Nephron (organoid): Measurements from ENCODE around the gene CCN5.
A peak's percentile ranks its signal among the peaks of the same experiment; 100 is the strongest.

Experiments
- H3K27ac Mint-ChIP-seq, 3 experiments: 2 replicates each; pipeline ENCODE4 v1.8.0; 2020; ENCODE audit warnings: mixed read lengths in 3 of 3, mild to moderate bottlenecking in 2 of 3, moderate library complexity in 1 of 3
- H3K27me3 Mint-ChIP-seq: 2 replicates; pipeline ENCODE4 v1.8.0; 2021; ENCODE audit warnings: low read depth, mild to moderate bottlenecking, moderate library complexity, mixed read lengths
- H3K36me3 Mint-ChIP-seq: 2 replicates; pipeline ENCODE4 v1.8.0; 2020; ENCODE audit warnings: low read depth, mixed read lengths
- H3K4me1 Mint-ChIP-seq: 2 replicates; pipeline ENCODE4 v1.8.0; 2020; ENCODE audit warnings: mixed read lengths
- H3K4me3 Mint-ChIP-seq, 3 experiments: 2 replicates each; pipeline ENCODE4 v1.8.0; 2020; ENCODE audit warnings: mild to moderate bottlenecking in 3 of 3, mixed read lengths in 3 of 3, moderate library complexity in 2 of 3
- H3K9me3 Mint-ChIP-seq: 2 replicates; pipeline ENCODE4 v1.8.0; 2020; ENCODE audit warnings: mixed read lengths
- TF ChIP-seq, protein P1 (sequence below), 3 experiments: fragments of 200-600 bp; sonication (generic); IDR thresholded peaks; one replicate each; pipeline ENCODE4 v1.5.0; 2021; ENCODE audit warnings: antibody characterized with exemption in 3 of 3; ENCODE audit not compliant: unreplicated experiment in 3 of 3

The CCN5 gene

DNA sequence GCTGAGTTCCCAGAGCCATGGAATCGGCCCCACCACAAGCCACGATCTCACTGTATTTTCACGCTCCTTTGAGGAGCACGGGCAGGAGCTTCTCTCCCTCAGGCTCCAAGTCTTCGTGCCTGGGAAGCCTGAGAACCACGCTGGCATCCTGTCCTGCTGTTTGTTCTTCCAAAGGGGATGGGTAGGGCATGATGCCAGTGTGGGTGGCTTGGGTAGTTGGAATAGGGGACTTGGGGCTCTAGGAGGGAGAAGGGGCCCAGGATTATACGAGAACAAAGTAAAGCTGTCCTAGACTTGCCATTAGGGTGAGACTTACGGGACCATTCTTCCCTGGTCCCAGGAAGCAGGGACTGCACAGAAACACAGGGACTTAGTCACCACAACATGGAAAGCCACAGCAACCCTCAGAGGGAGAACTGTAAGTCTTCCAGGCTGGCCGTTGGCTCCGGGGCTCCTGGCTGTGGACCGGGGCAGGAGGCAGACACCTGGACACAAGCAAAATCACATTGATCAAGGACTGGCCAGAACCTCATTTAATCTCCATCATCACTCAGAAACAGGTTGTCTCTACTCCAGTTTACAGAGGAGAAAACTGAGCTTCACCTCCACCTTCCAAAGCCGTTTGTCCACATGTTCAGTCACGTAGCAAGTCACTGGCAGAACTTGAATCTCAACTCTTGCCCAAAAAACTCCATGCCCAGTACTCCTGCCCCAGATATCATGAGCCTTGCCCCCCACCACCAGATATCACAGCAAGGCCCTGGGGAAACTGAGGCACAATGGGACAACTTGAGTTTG lies 1.3 kb downstream of the CCN5 start:
- TF ChIP-seq, protein P1, sequence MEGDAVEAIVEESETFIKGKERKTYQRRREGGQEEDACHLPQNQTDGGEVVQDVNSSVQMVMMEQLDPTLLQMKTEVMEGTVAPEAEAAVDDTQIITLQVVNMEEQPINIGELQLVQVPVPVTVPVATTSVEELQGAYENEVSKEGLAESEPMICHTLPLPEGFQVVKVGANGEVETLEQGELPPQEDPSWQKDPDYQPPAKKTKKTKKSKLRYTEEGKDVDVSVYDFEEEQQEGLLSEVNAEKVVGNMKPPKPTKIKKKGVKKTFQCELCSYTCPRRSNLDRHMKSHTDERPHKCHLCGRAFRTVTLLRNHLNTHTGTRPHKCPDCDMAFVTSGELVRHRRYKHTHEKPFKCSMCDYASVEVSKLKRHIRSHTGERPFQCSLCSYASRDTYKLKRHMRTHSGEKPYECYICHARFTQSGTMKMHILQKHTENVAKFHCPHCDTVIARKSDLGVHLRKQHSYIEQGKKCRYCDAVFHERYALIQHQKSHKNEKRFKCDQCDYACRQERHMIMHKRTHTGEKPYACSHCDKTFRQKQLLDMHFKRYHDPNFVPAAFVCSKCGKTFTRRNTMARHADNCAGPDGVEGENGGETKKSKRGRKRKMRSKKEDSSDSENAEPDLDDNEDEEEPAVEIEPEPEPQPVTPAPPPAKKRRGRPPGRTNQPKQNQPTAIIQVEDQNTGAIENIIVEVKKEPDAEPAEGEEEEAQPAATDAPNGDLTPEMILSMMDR (IDR thresholded peaks at IDR 0.05; ENCODE audit: unreplicated experiment in 3 of 3), result no peak
- H3K4me3 Mint-ChIP-seq, result no peak overlapping the region
- H3K36me3 Mint-ChIP-seq, result no peaks in the 10 kb centered on the region

DNA sequence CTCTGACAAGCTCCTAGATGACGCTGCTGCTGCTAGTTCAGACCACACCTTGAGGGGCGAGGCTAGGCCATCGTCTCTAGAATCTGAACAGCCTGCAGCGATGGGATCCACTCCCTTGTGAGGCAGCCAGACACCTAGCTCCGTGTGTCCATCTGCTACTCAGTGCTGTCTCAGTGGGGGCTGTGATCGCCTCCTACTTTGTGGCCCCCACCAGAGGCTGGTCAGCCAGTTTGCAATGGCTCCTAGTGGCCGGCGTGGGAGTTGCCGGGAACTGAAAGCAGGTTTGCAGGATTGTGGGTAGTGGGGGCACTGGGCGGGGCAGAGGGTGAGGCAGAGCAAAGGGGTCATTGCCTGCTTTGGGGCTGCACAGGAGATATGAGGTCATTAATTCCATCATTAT lies 2.8 kb downstream of the CCN5 start:
- H3K36me3 Mint-ChIP-seq, result no peaks in the 10 kb centered on the region
- no peaks in the 10 kb centered on the region for H3K9me3 Mint-ChIP-seq
- no peak overlapping the region for H3K4me3 Mint-ChIP-seq
- H3K4me1 Mint-ChIP-seq, result no peaks in the 10 kb centered on the region
- peaks cover 8% of the 10 kb centered on the region for H3K27me3 Mint-ChIP-seq
- H3K27ac Mint-ChIP-seq, result no peak overlapping the region
- TF ChIP-seq, protein P1 (IDR thresholded peaks at IDR 0.05; ENCODE audit: unreplicated experiment in 3 of 3), result peak in 1 of 3 experiments; percentile 11

More for the DNA sequence above, 1.3 kb downstream of the CCN5 start:
- no peak overlapping the region for H3K27ac Mint-ChIP-seq
- peaks cover 11% of the 10 kb centered on the region for H3K27me3 Mint-ChIP-seq
- H3K4me1 Mint-ChIP-seq, result no peaks in the 10 kb centered on the region
- no peaks in the 10 kb centered on the region for H3K9me3 Mint-ChIP-seq

DNA sequence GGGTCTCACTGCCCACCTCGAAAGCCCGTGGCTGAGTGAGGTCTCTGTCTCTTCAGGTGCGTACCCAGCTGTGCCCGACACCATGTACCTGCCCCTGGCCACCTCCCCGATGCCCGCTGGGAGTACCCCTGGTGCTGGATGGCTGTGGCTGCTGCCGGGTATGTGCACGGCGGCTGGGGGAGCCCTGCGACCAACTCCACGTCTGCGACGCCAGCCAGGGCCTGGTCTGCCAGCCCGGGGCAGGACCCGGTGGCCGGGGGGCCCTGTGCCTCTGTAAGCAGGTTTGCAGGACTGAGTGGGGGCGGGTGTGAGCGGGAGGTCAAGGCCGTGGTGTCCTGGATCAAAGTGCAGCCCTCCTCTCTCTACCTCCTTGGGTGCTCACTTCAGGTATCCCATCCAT lies 4.7 kb downstream of the CCN5 start:
- TF ChIP-seq, protein P1 (IDR thresholded peaks at IDR 0.05; ENCODE audit: unreplicated experiment in 3 of 3), result no peak
- no peak overlapping the region for H3K4me3 Mint-ChIP-seq
- no peak overlapping the region for H3K27ac Mint-ChIP-seq
- H3K4me1 Mint-ChIP-seq, result no peaks in the 10 kb centered on the region
- no peaks in the 10 kb centered on the region for H3K36me3 Mint-ChIP-seq
- H3K9me3 Mint-ChIP-seq, result no peaks in the 10 kb centered on the region
- H3K27me3 Mint-ChIP-seq, result peaks cover 8% of the 10 kb centered on the region

DNA sequence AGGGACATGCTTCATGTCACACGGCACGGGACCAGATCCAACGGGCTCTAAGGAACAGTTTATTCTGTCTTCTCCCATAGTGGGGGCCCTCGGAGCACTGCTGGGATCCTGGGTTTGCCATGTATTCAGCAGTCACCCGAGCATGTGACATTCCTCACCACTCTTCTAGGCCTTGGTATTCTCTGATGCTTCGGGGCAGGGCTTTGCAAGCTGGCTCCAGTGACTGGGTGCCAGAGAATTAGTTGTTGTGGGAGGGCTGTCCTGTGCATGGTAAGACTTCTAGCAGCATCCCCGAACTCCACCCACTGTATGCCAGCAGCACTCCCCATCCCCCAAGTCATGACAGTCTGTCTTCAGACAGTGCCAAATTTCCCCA lies 5.4 kb downstream of the CCN5 start:
- no peaks in the 10 kb centered on the region for H3K36me3 Mint-ChIP-seq
- H3K27me3 Mint-ChIP-seq, result peaks cover 5% of the 10 kb centered on the region
- H3K4me1 Mint-ChIP-seq, result no peaks in the 10 kb centered on the region
- no peaks in the 10 kb centered on the region for H3K9me3 Mint-ChIP-seq
- TF ChIP-seq, protein P1 (IDR thresholded peaks at IDR 0.05; ENCODE audit: unreplicated experiment in 3 of 3), result no peak
- no peak overlapping the region for H3K4me3 Mint-ChIP-seq
- H3K27ac Mint-ChIP-seq, result no peak overlapping the region

DNA sequence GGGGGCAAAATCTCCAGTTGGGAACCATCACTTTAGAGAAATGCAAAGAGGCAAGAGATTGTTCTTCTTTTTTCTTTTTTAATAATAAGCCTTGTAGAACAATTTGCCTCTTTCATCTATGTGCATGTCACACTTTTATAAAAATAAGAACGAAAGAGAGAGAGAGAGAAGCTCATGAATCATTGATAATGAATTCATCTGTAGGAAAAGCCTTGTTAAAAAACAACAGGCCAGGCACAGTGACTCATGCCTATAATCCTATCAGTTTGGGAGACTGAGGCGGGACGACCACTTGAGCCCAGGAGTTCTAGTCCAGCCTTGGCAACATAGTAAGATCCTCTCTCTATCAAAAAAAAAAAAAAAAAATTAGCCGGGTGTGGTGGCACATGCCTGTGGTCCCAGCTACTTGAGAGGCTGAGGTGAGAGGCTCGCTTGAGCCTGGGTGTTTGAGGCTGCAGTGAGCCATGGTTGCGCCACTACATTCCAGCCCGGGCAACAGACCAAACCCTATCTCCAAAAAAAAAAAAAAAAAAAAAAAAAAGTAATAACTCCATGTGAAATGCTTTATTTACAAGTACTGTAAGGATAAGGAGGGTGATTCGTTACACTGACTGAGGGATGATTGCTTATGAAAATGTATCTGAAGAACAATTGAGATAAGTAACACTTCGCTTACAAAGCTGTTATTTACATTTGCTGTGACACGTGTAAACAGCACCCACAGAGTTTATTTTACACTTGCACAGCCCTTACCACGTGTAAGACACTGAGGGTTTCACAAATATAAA lies 6.0 kb downstream of the CCN5 start:
- H3K9me3 Mint-ChIP-seq, result no peaks in the 10 kb centered on the region
- TF ChIP-seq, protein P1 (IDR thresholded peaks at IDR 0.05; ENCODE audit: unreplicated experiment in 3 of 3), result no peak
- peaks cover 5% of the 10 kb centered on the region for H3K27me3 Mint-ChIP-seq
- H3K4me3 Mint-ChIP-seq, result no peak overlapping the region
- H3K4me1 Mint-ChIP-seq, result no peaks in the 10 kb centered on the region
- no peaks in the 10 kb centered on the region for H3K36me3 Mint-ChIP-seq
- no peak overlapping the region for H3K27ac Mint-ChIP-seq
